ENCODE results near the gene MRPL37. TPM values are rescaled to one million over a fixed set of nuclear protein-coding genes. Genes with fewer than 3 reads are reported as not detected.

Gene MRPL37
- polyA plus RNA-seq, 1 donor: 80.6 TPM

GRCh38 chr1:54260810-54261209, 60.8 kb downstream of the MRPL37 start:
- Histone ChIP-seq H3K36me3 (ENCODE audit: control insufficient read depth, insufficient read depth, low read length) (peaks cover 5% of the 10 kb centered on the region), H3K4me3 (ENCODE audit: low read length) (no peak overlapping the region), H3K4me1 (ENCODE audit: control insufficient read depth, insufficient read depth, low read length) (peaks cover 53% of the 10 kb centered on the region), H3K9me3 (ENCODE audit: control insufficient read depth, low read depth, low read length) (no peaks in the 10 kb centered on the region), H3K27ac (ENCODE audit: low read length) (no peak overlapping the region), H3K27me3 (ENCODE audit: control insufficient read depth, insufficient read depth, low read length) (no peaks in the 10 kb centered on the region)
- no CpG with 5 or more reads among the region's 10 CpGs for WGBS (ENCODE audit: insufficient coverage, low lambda C conversion rate)
- no peak for DNase-seq

GRCh38 chr1:54262244-54262643, 62.3 kb downstream of the MRPL37 start:
- peaks cover 41% of the 10 kb centered on the region for H3K4me1 ChIP-seq (ENCODE audit: control insufficient read depth, insufficient read depth, low read length)
- no peaks in the 10 kb centered on the region for H3K9me3 ChIP-seq (ENCODE audit: control insufficient read depth, low read depth, low read length)
- WGBS (ENCODE audit: insufficient coverage, low lambda C conversion rate): no CpG with 5 or more reads among the region's 7 CpGs
- H3K27me3 ChIP-seq (ENCODE audit: control insufficient read depth, insufficient read depth, low read length): no peaks in the 10 kb centered on the region
- H3K4me3 ChIP-seq (ENCODE audit: low read length): no peak overlapping the region
- peaks cover 7% of the 10 kb centered on the region for H3K36me3 ChIP-seq (ENCODE audit: control insufficient read depth, insufficient read depth, low read length)
- H3K27ac ChIP-seq (ENCODE audit: low read length): no peak overlapping the region
- DNase-seq: no peak

- H3K36me3 ChIP-seq (ENCODE audit: control insufficient read depth, insufficient read depth, low read length): peaks cover 7% of the 10 kb centered on the region
- WGBS (ENCODE audit: insufficient coverage, low lambda C conversion rate): no CpG with 5 or more reads among the region's 6 CpGs
Measured at GRCh38 chr1:54263601-54264226, 63.7 kb downstream of the MRPL37 start.

GRCh38 chr1:54265126-54265525, 65.2 kb downstream of the MRPL37 start:
- 100% methylated on average over 1 of the region's 8 CpGs for WGBS (ENCODE audit: insufficient coverage, low lambda C conversion rate)
- Histone ChIP-seq H3K36me3 (ENCODE audit: control insufficient read depth, insufficient read depth, low read length) (peaks cover 7% of the 10 kb centered on the region), H3K27ac (ENCODE audit: low read length) (no peak overlapping the region), H3K27me3 (ENCODE audit: control insufficient read depth, insufficient read depth, low read length) (no peaks in the 10 kb centered on the region), H3K4me1 (ENCODE audit: control insufficient read depth, insufficient read depth, low read length) (peaks cover 14% of the 10 kb centered on the region), H3K4me3 (ENCODE audit: low read length) (no peak overlapping the region), H3K9me3 (ENCODE audit: control insufficient read depth, low read depth, low read length) (no peaks in the 10 kb centered on the region)
- DNase-seq: no peak

More at GRCh38 chr1:54263601-54264226, 63.7 kb downstream of the MRPL37 start:
- DNase-seq: no peak
- peaks cover 27% of the 10 kb centered on the region for H3K4me1 ChIP-seq (ENCODE audit: control insufficient read depth, insufficient read depth, low read length)
- H3K27ac ChIP-seq (ENCODE audit: low read length): no peak overlapping the region
- H3K9me3 ChIP-seq (ENCODE audit: control insufficient read depth, low read depth, low read length): no peaks in the 10 kb centered on the region
- no peak overlapping the region for H3K4me3 ChIP-seq (ENCODE audit: low read length)
- no peaks in the 10 kb centered on the region for H3K27me3 ChIP-seq (ENCODE audit: control insufficient read depth, insufficient read depth, low read length)

- H3K4me3 ChIP-seq (ENCODE audit: low read length): no peak overlapping the region
- WGBS (ENCODE audit: insufficient coverage, low lambda C conversion rate): 92% methylated on average over 2 of the region's 6 CpGs
- H3K9me3 ChIP-seq (ENCODE audit: control insufficient read depth, low read depth, low read length): no peaks in the 10 kb centered on the region
- peaks cover 9% of the 10 kb centered on the region for H3K4me1 ChIP-seq (ENCODE audit: control insufficient read depth, insufficient read depth, low read length)
- DNase-seq: no peak
- H3K36me3 ChIP-seq (ENCODE audit: control insufficient read depth, insufficient read depth, low read length): peaks cover 7% of the 10 kb centered on the region
- no peaks in the 10 kb centered on the region for H3K27me3 ChIP-seq (ENCODE audit: control insufficient read depth, insufficient read depth, low read length)
- no peak overlapping the region for H3K27ac ChIP-seq (ENCODE audit: low read length)
Measured at GRCh38 chr1:54265659-54266058, 65.7 kb downstream of the MRPL37 start.

GRCh38 chr1:54266195-54266594, 66.2 kb downstream of the MRPL37 start:
- H3K27me3 ChIP-seq (ENCODE audit: control insufficient read depth, insufficient read depth, low read length): no peaks in the 10 kb centered on the region
- no peak overlapping the region for H3K4me3 ChIP-seq (ENCODE audit: low read length)
- no peaks in the 10 kb centered on the region for H3K9me3 ChIP-seq (ENCODE audit: control insufficient read depth, low read depth, low read length)
- peaks cover 4% of the 10 kb centered on the region for H3K4me1 ChIP-seq (ENCODE audit: control insufficient read depth, insufficient read depth, low read length)
- no peak for DNase-seq
- H3K27ac ChIP-seq (ENCODE audit: low read length): no peak overlapping the region
- H3K36me3 ChIP-seq (ENCODE audit: control insufficient read depth, insufficient read depth, low read length): peaks cover 5% of the 10 kb centered on the region
- WGBS (ENCODE audit: insufficient coverage, low lambda C conversion rate): no CpG with 5 or more reads among the region's 2 CpGs

- no peaks in the 10 kb centered on the region for H3K27me3 ChIP-seq (ENCODE audit: control insufficient read depth, insufficient read depth, low read length)
- 100% methylated on average over 1 of the region's 5 CpGs for WGBS (ENCODE audit: insufficient coverage, low lambda C conversion rate)
- H3K36me3 ChIP-seq (ENCODE audit: control insufficient read depth, insufficient read depth, low read length): peaks cover 9% of the 10 kb centered on the region
- peaks cover 4% of the 10 kb centered on the region for H3K4me1 ChIP-seq (ENCODE audit: control insufficient read depth, insufficient read depth, low read length)
- H3K9me3 ChIP-seq (ENCODE audit: control insufficient read depth, low read depth, low read length): no peaks in the 10 kb centered on the region
- no peak overlapping the region for H3K27ac ChIP-seq (ENCODE audit: low read length)
- no peak for DNase-seq
- no peak overlapping the region for H3K4me3 ChIP-seq (ENCODE audit: low read length)
Measured at GRCh38 chr1:54266908-54267307, 66.9 kb downstream of the MRPL37 start.

Other genes with a start within 250 kb of the MRPL37 start
- 0.51 TPM for gene LDLRAD1, start 182.0 kb upstream of the MRPL37 start, polyA plus RNA-seq
- 373 TPM for gene TMEM59, start 147.0 kb upstream of the MRPL37 start, polyA plus RNA-seq
- 5.6 TPM for gene TCEANC2, start 146.6 kb upstream of the MRPL37 start, polyA plus RNA-seq
- not detected for gene CDCP2, start 47.2 kb upstream of the MRPL37 start, polyA plus RNA-seq
- 8.2 TPM for gene CYB5RL, start 137 bp upstream of the MRPL37 start, polyA plus RNA-seq
- 48.2 TPM for gene SSBP3, start 206.2 kb downstream of the MRPL37 start, polyA plus RNA-seq